ENCODE measurements around the gene ANGPTL2.

ANGPTL2 gene

DNA sequence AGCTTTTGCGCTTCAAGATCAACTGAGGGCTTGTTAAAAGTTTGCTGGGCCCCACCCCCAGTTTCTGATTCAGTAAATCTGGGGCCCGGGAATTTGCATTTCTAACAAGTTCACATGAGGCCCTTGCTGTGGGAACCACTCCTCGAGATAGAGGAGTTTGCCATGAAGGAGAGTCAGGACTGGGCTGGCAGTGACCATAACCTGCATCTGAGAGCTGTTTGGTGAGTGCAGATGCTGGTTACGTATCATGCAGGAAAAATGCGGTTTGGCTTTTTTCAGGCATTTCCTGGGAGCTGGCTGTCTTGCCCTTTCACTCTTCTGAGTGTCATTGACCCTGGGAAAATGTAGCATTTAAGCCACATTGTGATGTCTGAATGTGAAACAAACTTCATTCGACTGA is 9.4 kb upstream of the ANGPTL2 start:
- no peak overlapping the region for H2AFZ ChIP-seq (ENCODE audit: low read depth, low read length)
- no peaks in the 10 kb centered on the region for H3K4me1 ChIP-seq (ENCODE audit: low read length)
- no peak overlapping the region for H3K27ac ChIP-seq (ENCODE audit: low read length)
- no peaks in the 10 kb centered on the region for H3K36me3 ChIP-seq (replicated peaks; ENCODE audit: low read depth, low read length)
- TF ChIP-seq CTCF (IDR thresholded peaks at IDR 0.05; ENCODE audit: low read depth, low read length) = no peak
- TF ChIP-seq EZH2phosphoT487 (IDR thresholded peaks at IDR 0.05; ENCODE audit: low read depth) = no peak
- peaks cover 7% of the 10 kb centered on the region; the same call in 1 of the 2 replicates for H3K27me3 ChIP-seq (ENCODE audit: low read depth, low read length)
- H3K4me3 ChIP-seq (ENCODE audit: low read length) = no peak overlapping the region
- H3K9ac ChIP-seq (ENCODE audit: low read length) = no peak overlapping the region
- no peak overlapping the region for H3K4me2 ChIP-seq (ENCODE audit: low read length)
- no peaks in the 10 kb centered on the region for H3K79me2 ChIP-seq (ENCODE audit: low read length)
- no peaks in the 10 kb centered on the region for H3K9me3 ChIP-seq (ENCODE audit: insufficient read depth, low read length)
- H4K20me1 ChIP-seq (ENCODE audit: insufficient read depth, low read length) = no peaks in the 10 kb centered on the region

GRCh38 chr9:127130661-127131538 is 8.5 kb upstream of the ANGPTL2 start:
- Histone ChIP-seq H3K79me2 (ENCODE audit: low read length) (no peaks in the 10 kb centered on the region), H3K27ac (ENCODE audit: low read length) (no peak overlapping the region), H2AFZ (ENCODE audit: low read depth, low read length) (no peak overlapping the region), H3K27me3 (ENCODE audit: low read depth, low read length) (peaks cover 13% of the 10 kb centered on the region; the same call in 1 of the 2 replicates), H3K9ac (ENCODE audit: low read length) (no peak overlapping the region), H3K36me3 (replicated peaks; ENCODE audit: low read depth, low read length) (no peaks in the 10 kb centered on the region), H3K4me3 (ENCODE audit: low read length) (no peak overlapping the region), H4K20me1 (ENCODE audit: insufficient read depth, low read length) (no peaks in the 10 kb centered on the region), H3K4me2 (ENCODE audit: low read length) (no peak overlapping the region), H3K4me1 (ENCODE audit: low read length) (no peaks in the 10 kb centered on the region), H3K9me3 (ENCODE audit: insufficient read depth, low read length) (no peaks in the 10 kb centered on the region)
- TF ChIP-seq EZH2phosphoT487 (IDR thresholded peaks at IDR 0.05; ENCODE audit: low read depth) (no peak), CTCF (IDR thresholded peaks at IDR 0.05; ENCODE audit: low read depth, low read length) (no peak)

- no peaks in the 10 kb centered on the region for H3K9me3 ChIP-seq (ENCODE audit: insufficient read depth, low read length)
- H3K4me3 ChIP-seq (ENCODE audit: low read length) = no peak overlapping the region
- no peak overlapping the region for H3K9ac ChIP-seq (ENCODE audit: low read length)
- H3K27ac ChIP-seq (ENCODE audit: low read length) = no peak overlapping the region
- no peaks in the 10 kb centered on the region for H4K20me1 ChIP-seq (ENCODE audit: insufficient read depth, low read length)
- TF ChIP-seq CTCF (IDR thresholded peaks at IDR 0.05; ENCODE audit: low read depth, low read length) (no peak), EZH2phosphoT487 (IDR thresholded peaks at IDR 0.05; ENCODE audit: low read depth) (no peak)
- H3K4me2 ChIP-seq (ENCODE audit: low read length) = no peak overlapping the region
- no peak overlapping the region for H2AFZ ChIP-seq (ENCODE audit: low read depth, low read length)
- H3K79me2 ChIP-seq (ENCODE audit: low read length) = no peaks in the 10 kb centered on the region
- H3K36me3 ChIP-seq (replicated peaks; ENCODE audit: low read depth, low read length) = no peaks in the 10 kb centered on the region
- H3K4me1 ChIP-seq (ENCODE audit: low read length) = no peaks in the 10 kb centered on the region
- H3K27me3 ChIP-seq (ENCODE audit: low read depth, low read length) = peaks cover 13% of the 10 kb centered on the region; the same call in 1 of the 2 replicates
Observed at GRCh38 chr9:127130235-127130634, 7.8 kb upstream of the ANGPTL2 start.

- H3K4me2 ChIP-seq (ENCODE audit: low read length) = no peak overlapping the region
- H3K27me3 ChIP-seq (ENCODE audit: low read depth, low read length) = peaks cover 13% of the 10 kb centered on the region; the same call in 1 of the 2 replicates
- TF ChIP-seq CTCF (IDR thresholded peaks at IDR 0.05; ENCODE audit: low read depth, low read length) (no peak), EZH2phosphoT487 (IDR thresholded peaks at IDR 0.05; ENCODE audit: low read depth) (no peak)
- H3K9ac ChIP-seq (ENCODE audit: low read length) = no peak overlapping the region
- no peak overlapping the region for H3K27ac ChIP-seq (ENCODE audit: low read length)
- no peaks in the 10 kb centered on the region for H3K79me2 ChIP-seq (ENCODE audit: low read length)
- no peaks in the 10 kb centered on the region for H3K36me3 ChIP-seq (replicated peaks; ENCODE audit: low read depth, low read length)
- H3K4me3 ChIP-seq (ENCODE audit: low read length) = no peak overlapping the region
- H4K20me1 ChIP-seq (ENCODE audit: insufficient read depth, low read length) = no peaks in the 10 kb centered on the region
- H3K4me1 ChIP-seq (ENCODE audit: low read length) = no peaks in the 10 kb centered on the region
- no peak overlapping the region for H2AFZ ChIP-seq (ENCODE audit: low read depth, low read length)
- H3K9me3 ChIP-seq (ENCODE audit: insufficient read depth, low read length) = no peaks in the 10 kb centered on the region
Observed at GRCh38 chr9:127129718-127130085, 7.3 kb upstream of the ANGPTL2 start.
